ENCODE results near the gene EIF4H.
"Not testable (repeated sequence)": the region's sequence is repeated elsewhere in the genome, so short reads cannot be mapped to it uniquely, and the experiment has no call there.

Gene EIF4H

GRCh38 chr7:74155810-74156395 is 18.3 kb upstream of the EIF4H start:
- TF ChIP-seq, protein P1, sequence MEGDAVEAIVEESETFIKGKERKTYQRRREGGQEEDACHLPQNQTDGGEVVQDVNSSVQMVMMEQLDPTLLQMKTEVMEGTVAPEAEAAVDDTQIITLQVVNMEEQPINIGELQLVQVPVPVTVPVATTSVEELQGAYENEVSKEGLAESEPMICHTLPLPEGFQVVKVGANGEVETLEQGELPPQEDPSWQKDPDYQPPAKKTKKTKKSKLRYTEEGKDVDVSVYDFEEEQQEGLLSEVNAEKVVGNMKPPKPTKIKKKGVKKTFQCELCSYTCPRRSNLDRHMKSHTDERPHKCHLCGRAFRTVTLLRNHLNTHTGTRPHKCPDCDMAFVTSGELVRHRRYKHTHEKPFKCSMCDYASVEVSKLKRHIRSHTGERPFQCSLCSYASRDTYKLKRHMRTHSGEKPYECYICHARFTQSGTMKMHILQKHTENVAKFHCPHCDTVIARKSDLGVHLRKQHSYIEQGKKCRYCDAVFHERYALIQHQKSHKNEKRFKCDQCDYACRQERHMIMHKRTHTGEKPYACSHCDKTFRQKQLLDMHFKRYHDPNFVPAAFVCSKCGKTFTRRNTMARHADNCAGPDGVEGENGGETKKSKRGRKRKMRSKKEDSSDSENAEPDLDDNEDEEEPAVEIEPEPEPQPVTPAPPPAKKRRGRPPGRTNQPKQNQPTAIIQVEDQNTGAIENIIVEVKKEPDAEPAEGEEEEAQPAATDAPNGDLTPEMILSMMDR (conservative IDR thresholded peaks at IDR 0.05) = no peak
- no peak overlapping the region for H3K27ac ChIP-seq

DNA sequence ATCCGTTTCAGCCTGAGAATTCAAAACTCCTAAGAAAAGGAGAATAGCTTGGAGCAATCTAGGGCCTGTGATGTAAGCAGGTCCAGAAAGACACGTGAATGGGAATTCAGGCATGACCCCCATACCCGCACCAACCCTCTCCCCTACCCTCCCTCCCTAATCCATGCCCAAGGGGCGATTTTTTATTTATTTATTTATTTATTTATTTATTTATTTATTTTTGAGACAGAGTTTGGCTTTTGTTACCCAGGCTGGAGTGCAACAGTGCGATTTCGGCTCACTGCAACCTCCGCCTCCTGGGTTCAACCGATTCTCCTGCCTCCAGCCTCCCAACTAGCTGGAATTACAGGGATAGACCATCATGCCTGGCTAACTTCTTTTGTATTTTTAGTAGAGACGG is 16.6 kb upstream of the EIF4H start:
- no peak overlapping the region for H3K27ac ChIP-seq
- TF ChIP-seq, protein P1 (conservative IDR thresholded peaks at IDR 0.05) = no peak

DNA sequence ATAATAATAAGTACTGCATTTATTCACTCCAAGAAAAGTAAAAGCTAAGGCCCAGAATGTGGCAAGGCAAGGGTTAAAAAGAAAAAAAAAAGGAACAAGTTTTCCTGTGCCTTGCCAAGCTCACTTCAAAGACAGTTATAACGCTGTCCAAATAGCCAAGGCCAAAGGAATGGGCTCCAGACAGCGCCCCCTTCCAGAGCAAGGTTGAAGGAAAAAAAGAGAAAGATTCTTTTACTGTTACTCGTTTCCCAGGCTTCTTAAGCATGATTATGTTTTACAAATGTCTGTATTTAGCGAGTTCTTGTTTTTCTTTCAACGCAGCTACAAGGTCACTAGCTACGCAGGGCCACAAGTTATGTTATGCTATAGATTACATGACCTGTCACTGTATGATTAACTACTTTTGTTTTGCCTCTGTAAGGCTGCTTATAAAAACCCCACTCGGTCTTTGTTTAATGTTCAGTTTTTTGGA is 9.1 kb upstream of the EIF4H start:
- TF ChIP-seq, protein P1 (conservative IDR thresholded peaks at IDR 0.05) = peak; percentile 33; the same call in 1 of the 2 replicates
- no peak overlapping the region for H3K27ac ChIP-seq

DNA sequence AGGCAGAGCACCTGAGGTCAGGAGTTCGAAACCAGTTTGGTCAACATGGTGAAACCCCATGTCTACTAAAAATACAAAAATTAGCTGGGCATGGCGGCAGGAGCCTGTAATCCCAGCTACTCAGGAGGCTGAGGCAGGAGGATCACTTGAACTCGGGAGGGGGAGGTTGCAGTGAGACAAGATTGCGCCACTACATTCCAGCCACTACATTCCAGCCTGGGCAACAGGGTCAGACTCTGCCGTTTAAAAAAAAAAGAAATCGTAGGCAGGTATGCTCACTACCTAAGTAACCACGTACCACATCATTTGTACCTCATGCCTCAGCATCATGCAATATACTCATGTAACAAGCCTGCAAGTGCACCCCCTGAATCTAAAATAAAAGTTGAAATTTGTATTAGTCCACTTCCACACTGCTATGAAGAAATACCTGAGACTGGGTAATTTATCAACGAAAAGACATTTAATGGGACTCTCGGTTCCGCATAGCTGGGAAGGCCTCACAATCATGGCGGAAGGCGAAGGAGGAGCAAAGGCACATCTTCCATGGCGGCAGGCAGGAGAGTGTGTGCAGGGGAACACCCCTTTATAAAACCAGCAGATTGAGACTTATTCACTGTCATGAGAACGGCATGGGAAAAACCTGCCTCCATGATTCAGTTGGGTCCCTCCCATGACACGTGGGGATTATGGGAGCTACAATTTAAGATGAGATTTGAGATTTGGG is 8.1 kb upstream of the EIF4H start:
- H3K27ac ChIP-seq = no peak overlapping the region
- TF ChIP-seq, protein P1 (conservative IDR thresholded peaks at IDR 0.05) = no peak

DNA sequence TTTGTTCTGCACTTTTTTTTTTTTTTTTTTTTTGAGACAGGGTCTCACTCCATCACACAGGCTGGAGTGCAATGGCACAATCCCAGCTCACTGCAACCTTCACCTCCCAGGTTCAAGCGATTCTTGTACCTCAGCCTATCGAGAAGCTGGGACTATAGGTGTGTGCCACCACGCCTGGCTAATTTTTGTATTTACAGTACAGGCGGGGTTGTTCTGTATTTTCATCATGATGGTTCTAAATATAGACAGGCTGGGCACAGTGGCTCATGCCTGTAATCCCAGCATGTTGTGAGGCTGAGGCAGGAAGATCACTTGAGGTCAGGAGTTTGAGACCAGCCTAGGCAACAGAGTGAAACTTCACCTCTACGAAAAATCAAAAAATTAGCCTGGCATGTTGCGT is 6.8 kb upstream of the EIF4H start:
- H3K27ac ChIP-seq = not testable (repeated sequence)

- TF ChIP-seq, protein P1 (conservative IDR thresholded peaks at IDR 0.05) = no peak
- peak overlapping the region; percentile 98 for H3K27ac ChIP-seq
Measured at GRCh38 chr7:74173074-74173473, 1.1 kb upstream of the EIF4H start.

DNA sequence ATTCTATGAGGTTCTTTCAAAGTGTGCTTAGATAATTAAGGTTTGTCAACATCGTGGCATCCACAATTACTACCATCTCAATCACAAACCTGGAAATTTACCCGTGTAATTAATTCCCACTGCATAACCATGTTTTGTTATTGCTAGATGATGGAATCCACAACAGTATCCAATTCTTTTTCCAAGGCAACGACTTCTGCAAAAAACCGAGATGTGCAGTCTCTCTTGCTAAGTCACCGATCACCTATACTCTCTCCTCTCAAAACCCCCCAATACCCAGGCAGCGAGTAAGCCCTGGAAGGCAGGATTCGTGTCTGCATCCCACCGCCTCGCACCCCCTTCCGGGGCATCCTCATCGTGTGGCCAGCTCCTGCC is 678 bp upstream of the EIF4H start:
- TF ChIP-seq, protein P1 (conservative IDR thresholded peaks at IDR 0.05) = no peak
- peak overlapping the region; percentile 98 for H3K27ac ChIP-seq

- peak overlapping the region; percentile 98 for H3K27ac ChIP-seq
- TF ChIP-seq, protein P1 (conservative IDR thresholded peaks at IDR 0.05) = no peak
Measured at GRCh38 chr7:74174606-74175082, 488 bp downstream of the EIF4H start.

Measured in VCaP (cell line).